NB4 (cell line): Measurements from ENCODE around the gene LYPD6B.

Experiments used
- POLR2A ChIP-seq: IDR thresholded peaks from 2 replicates; pipeline ENCODE4 v1.6.1; 2011; ENCODE audit warnings: mild to moderate bottlenecking; ENCODE audit not compliant: insufficient read length; ENCODE audit errors: extremely low read depth
- TF ChIP-seq, protein P1 (sequence below): IDR thresholded peaks from one replicate; pipeline ENCODE4 v1.5.1; 2012; ENCODE audit warnings: low read depth, low read length
- TF ChIP-seq, protein P2 (sequence below): IDR thresholded peaks from 2 replicates; pipeline ENCODE4 v1.6.1; 2011; ENCODE audit warnings: low read depth, low read length

DNA sequence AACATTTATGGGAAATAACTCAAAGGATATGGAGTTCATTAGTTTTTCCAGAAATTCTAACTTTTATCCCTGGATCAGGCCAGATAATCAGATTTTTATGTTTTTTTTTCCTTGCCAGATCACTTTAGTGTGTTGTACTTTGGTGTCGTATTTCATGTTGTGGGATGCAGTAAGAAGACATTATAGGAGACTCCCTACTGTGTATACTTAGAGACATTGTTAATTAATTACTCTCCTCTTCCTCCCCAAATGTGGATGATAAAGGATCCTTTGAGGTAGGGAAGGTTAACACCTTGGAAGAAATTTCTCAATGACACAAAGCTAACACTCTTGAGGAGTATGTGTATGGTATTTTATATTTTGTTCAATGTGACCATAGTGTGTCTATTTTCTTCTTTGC, 120.5 kb downstream of the LYPD6B start:
- TF ChIP-seq, protein P1, sequence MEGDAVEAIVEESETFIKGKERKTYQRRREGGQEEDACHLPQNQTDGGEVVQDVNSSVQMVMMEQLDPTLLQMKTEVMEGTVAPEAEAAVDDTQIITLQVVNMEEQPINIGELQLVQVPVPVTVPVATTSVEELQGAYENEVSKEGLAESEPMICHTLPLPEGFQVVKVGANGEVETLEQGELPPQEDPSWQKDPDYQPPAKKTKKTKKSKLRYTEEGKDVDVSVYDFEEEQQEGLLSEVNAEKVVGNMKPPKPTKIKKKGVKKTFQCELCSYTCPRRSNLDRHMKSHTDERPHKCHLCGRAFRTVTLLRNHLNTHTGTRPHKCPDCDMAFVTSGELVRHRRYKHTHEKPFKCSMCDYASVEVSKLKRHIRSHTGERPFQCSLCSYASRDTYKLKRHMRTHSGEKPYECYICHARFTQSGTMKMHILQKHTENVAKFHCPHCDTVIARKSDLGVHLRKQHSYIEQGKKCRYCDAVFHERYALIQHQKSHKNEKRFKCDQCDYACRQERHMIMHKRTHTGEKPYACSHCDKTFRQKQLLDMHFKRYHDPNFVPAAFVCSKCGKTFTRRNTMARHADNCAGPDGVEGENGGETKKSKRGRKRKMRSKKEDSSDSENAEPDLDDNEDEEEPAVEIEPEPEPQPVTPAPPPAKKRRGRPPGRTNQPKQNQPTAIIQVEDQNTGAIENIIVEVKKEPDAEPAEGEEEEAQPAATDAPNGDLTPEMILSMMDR, result no peak
- TF ChIP-seq POLR2A, result no peak
- TF ChIP-seq, protein P2, sequence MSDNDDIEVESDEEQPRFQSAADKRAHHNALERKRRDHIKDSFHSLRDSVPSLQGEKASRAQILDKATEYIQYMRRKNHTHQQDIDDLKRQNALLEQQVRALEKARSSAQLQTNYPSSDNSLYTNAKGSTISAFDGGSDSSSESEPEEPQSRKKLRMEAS, result no peak
